HepG2 (cell line): ENCODE measurements around the gene ECPAS. TPM values are rescaled to one million over a fixed set of nuclear protein-coding genes. Genes with fewer than 3 reads are reported as not detected.

Experiments
- ARHGAP35 ChIP-seq: sonication (generic); formaldehyde crosslinking; IDR thresholded peaks from 2 replicates; pipeline ENCODE4 v1.9.0; 2022; ENCODE audit warnings: mild to moderate bottlenecking, inconsistent platforms, moderate library complexity, missing genetic modification reagents, borderline replicate concordance
- ZHX2 ChIP-seq, 2 experiments: sonication (generic) in 1 of 2; formaldehyde crosslinking in 1 of 2; IDR thresholded peaks; 2 replicates each; pipeline versions ENCODE4 v1.6.1 to v1.9.0; 2014 to 2022; ENCODE audit warnings: antibody characterized with exemption in 1 of 2, borderline replicate concordance in 1 of 2, inconsistent platforms in 1 of 2, low read depth in 1 of 2, missing genetic modification reagents in 1 of 2
- polyA plus RNA-seq, 8 experiments: library from polyadenylated mRNA; depleted of rRNA in 3 of 8; stranded (reverse) in 7 of 8; unstranded in 1 of 8; fragments of >200 nt; fragmentation: Illumina TruSeq in 4 of 8; extraction: Trizol in 4 of 8; gene quantifications; 2 replicates each; pipeline versions ENCODE4 v1.2.1 to v1.2.3, GENCODE V29; 2011 to 2016; ENCODE audit warnings: low read depth in 4 of 8, missing spikeins in 1 of 8, mixed read lengths in 1 of 8; ENCODE audit not compliant: insufficient read depth in 1 of 8
- total RNA-seq, 5 experiments: library from RNA; depleted of rRNA; stranded (reverse); fragments of >200 nt; fragmentation: Illumina TruSeq; extraction: Trizol; gene quantifications; 2 replicates each; pipeline ENCODE4 v1.2.3, GENCODE V29; 2016; ENCODE audit warnings: low read depth in 1 of 5
- TF ChIP-seq, protein P1 (sequence below): sonication (generic); formaldehyde crosslinking; IDR thresholded peaks from 2 replicates; pipeline ENCODE4 v1.4.0; 2020; ENCODE audit warnings: missing genetic modification reagents
- TF ChIP-seq, protein P2 (sequence below): sonication (generic); formaldehyde crosslinking; IDR thresholded peaks from 2 replicates; pipeline ENCODE4 v1.5.1; 2020; ENCODE audit warnings: mild to moderate bottlenecking, missing genetic modification reagents, borderline replicate concordance
- TF ChIP-seq, protein P3 (sequence below), 2 experiments: sonication (generic) in 1 of 2; formaldehyde crosslinking in 1 of 2; IDR thresholded peaks; 2 replicates each; pipeline versions ENCODE4 v1.4.0 to v1.6.1; 2016 to 2020; ENCODE audit warnings: borderline replicate concordance in 1 of 2, low read depth in 1 of 2, mild to moderate bottlenecking in 1 of 2, missing genetic modification reagents in 1 of 2
- TF ChIP-seq, protein P4 (sequence below): sonication (generic); formaldehyde crosslinking; IDR thresholded peaks from 2 replicates; pipeline ENCODE4 v1.5.0; 2020; ENCODE audit warnings: missing genetic modification reagents, mild to moderate bottlenecking, borderline replicate concordance

ECPAS gene
- total and polyA plus RNA-seq, 2 of the 13 experiments (the other 11 are each of a cell fraction or from before 2014, with no cell fraction given): 35.3 to 58.0 TPM

DNA sequence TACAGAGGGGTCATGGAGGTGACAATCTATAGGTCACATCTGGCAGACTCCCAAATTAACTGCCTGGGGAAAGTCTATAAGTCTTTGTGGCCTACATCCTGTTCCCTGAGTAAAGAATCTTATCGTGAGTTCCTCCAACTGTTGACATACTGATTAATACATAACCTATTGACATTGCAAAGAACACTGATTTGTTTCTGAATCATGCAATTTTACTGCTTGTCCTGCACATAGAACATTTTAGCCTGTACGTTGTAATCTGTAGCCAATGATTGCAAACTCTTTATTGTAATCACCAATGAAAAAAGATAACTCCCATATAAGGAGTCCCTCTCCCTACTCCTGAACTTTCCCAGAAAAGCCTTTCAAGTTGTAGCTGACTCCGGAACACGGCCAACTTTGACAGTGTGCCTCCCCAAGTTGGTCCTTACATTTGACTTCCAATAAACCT is 135.3 kb downstream of the ECPAS start (continued):
- TF ChIP-seq, protein P1, sequence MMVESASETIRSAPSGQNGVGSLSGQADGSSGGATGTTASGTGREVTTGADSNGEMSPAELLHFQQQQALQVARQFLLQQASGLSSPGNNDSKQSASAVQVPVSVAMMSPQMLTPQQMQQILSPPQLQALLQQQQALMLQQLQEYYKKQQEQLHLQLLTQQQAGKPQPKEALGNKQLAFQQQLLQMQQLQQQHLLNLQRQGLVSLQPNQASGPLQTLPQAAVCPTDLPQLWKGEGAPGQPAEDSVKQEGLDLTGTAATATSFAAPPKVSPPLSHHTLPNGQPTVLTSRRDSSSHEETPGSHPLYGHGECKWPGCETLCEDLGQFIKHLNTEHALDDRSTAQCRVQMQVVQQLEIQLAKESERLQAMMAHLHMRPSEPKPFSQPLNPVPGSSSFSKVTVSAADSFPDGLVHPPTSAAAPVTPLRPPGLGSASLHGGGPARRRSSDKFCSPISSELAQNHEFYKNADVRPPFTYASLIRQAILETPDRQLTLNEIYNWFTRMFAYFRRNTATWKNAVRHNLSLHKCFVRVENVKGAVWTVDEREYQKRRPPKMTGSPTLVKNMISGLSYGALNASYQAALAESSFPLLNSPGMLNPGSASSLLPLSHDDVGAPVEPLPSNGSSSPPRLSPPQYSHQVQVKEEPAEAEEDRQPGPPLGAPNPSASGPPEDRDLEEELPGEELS: peak; percentile 90
- TF ChIP-seq ARHGAP35 (CRISPR knock-in tag) (no peak), ZHX2 (IDR thresholded peaks at IDR 0.05; ENCODE audit: low read depth) (0 out of 2 replicates have a peak, but pooled peaks have one; percentile 23), ZHX2 (CRISPR knock-in tag; IDR thresholded peaks at IDR 0.05; ENCODE audit: borderline replicate concordance) (no peak)
- TF ChIP-seq, protein P2, sequence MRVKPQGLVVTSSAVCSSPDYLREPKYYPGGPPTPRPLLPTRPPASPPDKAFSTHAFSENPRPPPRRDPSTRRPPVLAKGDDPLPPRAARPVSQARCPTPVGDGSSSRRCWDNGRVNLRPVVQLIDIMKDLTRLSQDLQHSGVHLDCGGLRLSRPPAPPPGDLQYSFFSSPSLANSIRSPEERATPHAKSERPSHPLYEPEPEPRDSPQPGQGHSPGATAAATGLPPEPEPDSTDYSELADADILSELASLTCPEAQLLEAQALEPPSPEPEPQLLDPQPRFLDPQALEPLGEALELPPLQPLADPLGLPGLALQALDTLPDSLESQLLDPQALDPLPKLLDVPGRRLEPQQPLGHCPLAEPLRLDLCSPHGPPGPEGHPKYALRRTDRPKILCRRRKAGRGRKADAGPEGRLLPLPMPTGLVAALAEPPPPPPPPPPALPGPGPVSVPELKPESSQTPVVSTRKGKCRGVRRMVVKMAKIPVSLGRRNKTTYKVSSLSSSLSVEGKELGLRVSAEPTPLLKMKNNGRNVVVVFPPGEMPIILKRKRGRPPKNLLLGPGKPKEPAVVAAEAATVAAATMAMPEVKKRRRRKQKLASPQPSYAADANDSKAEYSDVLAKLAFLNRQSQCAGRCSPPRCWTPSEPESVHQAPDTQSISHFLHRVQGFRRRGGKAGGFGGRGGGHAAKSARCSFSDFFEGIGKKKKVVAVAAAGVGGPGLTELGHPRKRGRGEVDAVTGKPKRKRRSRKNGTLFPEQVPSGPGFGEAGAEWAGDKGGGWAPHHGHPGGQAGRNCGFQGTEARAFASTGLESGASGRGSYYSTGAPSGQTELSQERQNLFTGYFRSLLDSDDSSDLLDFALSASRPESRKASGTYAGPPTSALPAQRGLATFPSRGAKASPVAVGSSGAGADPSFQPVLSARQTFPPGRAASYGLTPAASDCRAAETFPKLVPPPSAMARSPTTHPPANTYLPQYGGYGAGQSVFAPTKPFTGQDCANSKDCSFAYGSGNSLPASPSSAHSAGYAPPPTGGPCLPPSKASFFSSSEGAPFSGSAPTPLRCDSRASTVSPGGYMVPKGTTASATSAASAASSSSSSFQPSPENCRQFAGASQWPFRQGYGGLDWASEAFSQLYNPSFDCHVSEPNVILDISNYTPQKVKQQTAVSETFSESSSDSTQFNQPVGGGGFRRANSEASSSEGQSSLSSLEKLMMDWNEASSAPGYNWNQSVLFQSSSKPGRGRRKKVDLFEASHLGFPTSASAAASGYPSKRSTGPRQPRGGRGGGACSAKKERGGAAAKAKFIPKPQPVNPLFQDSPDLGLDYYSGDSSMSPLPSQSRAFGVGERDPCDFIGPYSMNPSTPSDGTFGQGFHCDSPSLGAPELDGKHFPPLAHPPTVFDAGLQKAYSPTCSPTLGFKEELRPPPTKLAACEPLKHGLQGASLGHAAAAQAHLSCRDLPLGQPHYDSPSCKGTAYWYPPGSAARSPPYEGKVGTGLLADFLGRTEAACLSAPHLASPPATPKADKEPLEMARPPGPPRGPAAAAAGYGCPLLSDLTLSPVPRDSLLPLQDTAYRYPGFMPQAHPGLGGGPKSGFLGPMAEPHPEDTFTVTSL (CRISPR knock-in tag): peak; percentile 83
- TF ChIP-seq, protein P3, sequence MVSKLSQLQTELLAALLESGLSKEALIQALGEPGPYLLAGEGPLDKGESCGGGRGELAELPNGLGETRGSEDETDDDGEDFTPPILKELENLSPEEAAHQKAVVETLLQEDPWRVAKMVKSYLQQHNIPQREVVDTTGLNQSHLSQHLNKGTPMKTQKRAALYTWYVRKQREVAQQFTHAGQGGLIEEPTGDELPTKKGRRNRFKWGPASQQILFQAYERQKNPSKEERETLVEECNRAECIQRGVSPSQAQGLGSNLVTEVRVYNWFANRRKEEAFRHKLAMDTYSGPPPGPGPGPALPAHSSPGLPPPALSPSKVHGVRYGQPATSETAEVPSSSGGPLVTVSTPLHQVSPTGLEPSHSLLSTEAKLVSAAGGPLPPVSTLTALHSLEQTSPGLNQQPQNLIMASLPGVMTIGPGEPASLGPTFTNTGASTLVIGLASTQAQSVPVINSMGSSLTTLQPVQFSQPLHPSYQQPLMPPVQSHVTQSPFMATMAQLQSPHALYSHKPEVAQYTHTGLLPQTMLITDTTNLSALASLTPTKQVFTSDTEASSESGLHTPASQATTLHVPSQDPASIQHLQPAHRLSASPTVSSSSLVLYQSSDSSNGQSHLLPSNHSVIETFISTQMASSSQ (IDR thresholded peaks at IDR 0.05; ENCODE audit: low read depth): peak; percentile 97
- TF ChIP-seq, protein P3 (CRISPR knock-in tag; IDR thresholded peaks at IDR 0.05; ENCODE audit: borderline replicate concordance): peak; percentile 97
- TF ChIP-seq, protein P4, sequence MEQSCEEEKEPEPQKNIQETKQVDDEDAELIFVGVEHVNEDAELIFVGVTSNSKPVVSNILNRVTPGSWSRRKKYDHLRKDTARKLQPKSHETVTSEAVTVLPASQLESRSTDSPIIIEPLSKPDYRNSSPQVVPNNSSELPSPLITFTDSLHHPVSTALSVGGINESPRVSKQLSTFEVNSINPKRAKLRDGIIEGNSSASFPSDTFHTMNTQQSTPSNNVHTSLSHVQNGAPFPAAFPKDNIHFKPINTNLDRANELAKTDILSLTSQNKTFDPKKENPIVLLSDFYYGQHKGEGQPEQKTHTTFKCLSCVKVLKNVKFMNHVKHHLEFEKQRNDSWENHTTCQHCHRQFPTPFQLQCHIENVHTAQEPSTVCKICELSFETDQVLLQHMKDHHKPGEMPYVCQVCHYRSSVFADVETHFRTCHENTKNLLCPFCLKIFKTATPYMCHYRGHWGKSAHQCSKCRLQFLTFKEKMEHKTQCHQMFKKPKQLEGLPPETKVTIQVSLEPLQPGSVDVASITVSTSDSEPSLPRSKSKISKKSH (CRISPR knock-in tag): no peak
